ENCODE data around the gene NYNRIN. TPM values are rescaled to one million over a fixed set of nuclear protein-coding genes. Genes with fewer than 3 reads are reported as not detected.

Gene NYNRIN
- total RNA-seq, 1 donor from 2014 or later, result 8.0 TPM

- no peak for TF ChIP-seq CTCF (IDR thresholded peaks at IDR 0.05; ENCODE audit: borderline replicate concordance)
- H3K27ac ChIP-seq (replicated peaks), result no peak overlapping the region
- H3K27me3 ChIP-seq (ENCODE audit: low read depth), result peaks cover 41% of the 10 kb centered on the region
- intact Hi-C loops (cut with micrococcal nuclease), result no loop called here
- H3K9me3 ChIP-seq (replicated peaks), result no peaks in the 10 kb centered on the region
- no peak overlapping the region for H3K4me3 ChIP-seq
- no peaks in the 10 kb centered on the region for H3K36me3 ChIP-seq
- no peak for DNase-seq
- H3K4me1 ChIP-seq, result no peaks in the 10 kb centered on the region
These were observed 43.8 kb upstream of the NYNRIN start for GRCh38 chr14:24355009-24355408.

- TF ChIP-seq CTCF (IDR thresholded peaks at IDR 0.05; ENCODE audit: borderline replicate concordance), result no peak
- DNase-seq, result no peak
- intact Hi-C loops (cut with micrococcal nuclease), result no loop called here
These were observed 42.6 kb upstream of the NYNRIN start for GRCh38 chr14:24356208-24356607.

DNA sequence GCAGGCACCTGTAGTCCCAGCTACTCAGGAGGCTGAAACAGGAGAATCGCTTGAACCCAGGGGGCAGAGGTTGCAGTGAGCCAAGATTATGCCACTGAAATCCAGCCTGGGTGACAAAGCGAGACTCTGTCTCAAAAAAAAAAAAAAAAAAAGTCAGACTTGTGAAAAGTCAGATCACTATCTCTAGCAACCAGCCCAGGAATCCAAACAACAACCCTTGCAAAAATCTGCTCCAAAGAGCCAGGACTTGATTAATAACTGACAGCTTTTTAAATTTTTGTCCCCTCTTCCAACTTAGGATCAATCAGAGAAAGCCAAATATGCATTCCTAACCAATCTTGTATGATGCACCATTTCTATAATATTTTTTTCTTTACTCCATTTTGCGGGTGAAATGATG lies 38.5 kb upstream of the NYNRIN start:
- DNase-seq, result no peak
- Histone ChIP-seq H3K27me3 (ENCODE audit: low read depth) (peaks cover 18% of the 10 kb centered on the region), H3K27ac (replicated peaks) (no peak overlapping the region), H3K4me3 (no peak overlapping the region), H3K9me3 (replicated peaks) (no peaks in the 10 kb centered on the region), H3K4me1 (peaks cover 6% of the 10 kb centered on the region), H3K36me3 (no peaks in the 10 kb centered on the region)
- intact Hi-C loops (cut with micrococcal nuclease), result no loop called here
- no peak for TF ChIP-seq CTCF (IDR thresholded peaks at IDR 0.05; ENCODE audit: borderline replicate concordance)

More at GRCh38 chr14:24356208-24356607, 42.6 kb upstream of the NYNRIN start:
- H3K4me1 ChIP-seq, result no peaks in the 10 kb centered on the region
- no peaks in the 10 kb centered on the region for H3K9me3 ChIP-seq (replicated peaks)
- no peak overlapping the region for H3K4me3 ChIP-seq
- H3K27ac ChIP-seq (replicated peaks), result no peak overlapping the region
- peaks cover 29% of the 10 kb centered on the region for H3K27me3 ChIP-seq (ENCODE audit: low read depth)
- no peaks in the 10 kb centered on the region for H3K36me3 ChIP-seq

DNA sequence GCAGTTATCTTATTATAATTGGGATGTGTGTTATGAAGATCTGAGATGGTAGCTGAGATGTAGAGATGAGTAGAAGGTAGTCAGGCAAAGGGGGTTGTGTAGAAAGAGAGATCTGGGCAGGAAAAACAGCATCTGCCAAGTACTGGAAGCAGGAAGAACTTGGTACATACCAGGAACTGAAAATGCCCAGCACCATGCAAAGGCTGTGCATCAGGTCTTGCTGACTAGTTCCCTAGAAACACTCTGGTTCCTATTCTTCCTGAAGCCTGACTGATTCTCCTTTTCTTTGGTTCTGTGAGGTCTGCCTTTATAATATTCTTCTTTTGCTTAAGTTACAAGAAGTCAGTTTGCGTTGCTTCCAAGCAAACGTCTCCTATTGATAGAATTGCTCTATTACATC lies 37.5 kb upstream of the NYNRIN start:
- Histone ChIP-seq H3K4me1 (peaks cover 15% of the 10 kb centered on the region), H3K4me3 (no peak overlapping the region), H3K9me3 (replicated peaks) (no peaks in the 10 kb centered on the region), H3K27me3 (ENCODE audit: low read depth) (peaks cover 29% of the 10 kb centered on the region), H3K27ac (replicated peaks) (no peak overlapping the region), H3K36me3 (no peaks in the 10 kb centered on the region)
- no peak for TF ChIP-seq CTCF (IDR thresholded peaks at IDR 0.05; ENCODE audit: borderline replicate concordance)
- intact Hi-C loops (cut with micrococcal nuclease), result no loop called here
- DNase-seq, result no peak

GRCh38 chr14:24362241-24362960 lies 36.4 kb upstream of the NYNRIN start:
- no peaks in the 10 kb centered on the region for H3K9me3 ChIP-seq (replicated peaks)
- H3K4me1 ChIP-seq, result peaks cover 26% of the 10 kb centered on the region
- no peak for DNase-seq
- intact Hi-C loops (cut with micrococcal nuclease), result no loop called here
- H3K4me3 ChIP-seq, result no peak overlapping the region
- TF ChIP-seq CTCF (IDR thresholded peaks at IDR 0.05; ENCODE audit: borderline replicate concordance), result no peak
- no peak overlapping the region for H3K27ac ChIP-seq (replicated peaks)
- peaks cover 37% of the 10 kb centered on the region for H3K27me3 ChIP-seq (ENCODE audit: low read depth)
- H3K36me3 ChIP-seq, result no peaks in the 10 kb centered on the region
